ENCODE data around the gene ZNF655.

GRCh38 chr7:99617192-99617781, 58.8 kb downstream of the ZNF655 start:
- TF ChIP-seq SP1 (CRISPR knock-in tag; conservative IDR thresholded peaks at IDR 0.05) (no peak), MYBL2 (CRISPR knock-in tag; IDR thresholded peaks at IDR 0.05) (no peak), CREB1 (CRISPR knock-in tag; IDR thresholded peaks at IDR 0.05) (no peak), JUN (CRISPR knock-in tag; IDR thresholded peaks at IDR 0.05) (no peak), PRDM15 (CRISPR knock-in tag; IDR thresholded peaks at IDR 0.05) (no peak), E2F4 (CRISPR knock-in tag; IDR thresholded peaks at IDR 0.05; ENCODE audit: borderline replicate concordance, low read depth) (no peak), ATF2 (CRISPR knock-in tag; IDR thresholded peaks at IDR 0.05; ENCODE audit: borderline replicate concordance, low read depth) (no peak), ZNF512 (CRISPR knock-in tag; IDR thresholded peaks at IDR 0.05; ENCODE audit: borderline replicate concordance) (no peak), STAT6 (CRISPR knock-in tag; conservative IDR thresholded peaks at IDR 0.05; ENCODE audit: low read depth) (no peak), IRF1 (CRISPR knock-in tag; IDR thresholded peaks at IDR 0.05) (no peak)
- TF ChIP-seq, protein P1, sequence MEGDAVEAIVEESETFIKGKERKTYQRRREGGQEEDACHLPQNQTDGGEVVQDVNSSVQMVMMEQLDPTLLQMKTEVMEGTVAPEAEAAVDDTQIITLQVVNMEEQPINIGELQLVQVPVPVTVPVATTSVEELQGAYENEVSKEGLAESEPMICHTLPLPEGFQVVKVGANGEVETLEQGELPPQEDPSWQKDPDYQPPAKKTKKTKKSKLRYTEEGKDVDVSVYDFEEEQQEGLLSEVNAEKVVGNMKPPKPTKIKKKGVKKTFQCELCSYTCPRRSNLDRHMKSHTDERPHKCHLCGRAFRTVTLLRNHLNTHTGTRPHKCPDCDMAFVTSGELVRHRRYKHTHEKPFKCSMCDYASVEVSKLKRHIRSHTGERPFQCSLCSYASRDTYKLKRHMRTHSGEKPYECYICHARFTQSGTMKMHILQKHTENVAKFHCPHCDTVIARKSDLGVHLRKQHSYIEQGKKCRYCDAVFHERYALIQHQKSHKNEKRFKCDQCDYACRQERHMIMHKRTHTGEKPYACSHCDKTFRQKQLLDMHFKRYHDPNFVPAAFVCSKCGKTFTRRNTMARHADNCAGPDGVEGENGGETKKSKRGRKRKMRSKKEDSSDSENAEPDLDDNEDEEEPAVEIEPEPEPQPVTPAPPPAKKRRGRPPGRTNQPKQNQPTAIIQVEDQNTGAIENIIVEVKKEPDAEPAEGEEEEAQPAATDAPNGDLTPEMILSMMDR (IDR thresholded peaks at IDR 0.05), result no peak
- TF ChIP-seq, protein P2, sequence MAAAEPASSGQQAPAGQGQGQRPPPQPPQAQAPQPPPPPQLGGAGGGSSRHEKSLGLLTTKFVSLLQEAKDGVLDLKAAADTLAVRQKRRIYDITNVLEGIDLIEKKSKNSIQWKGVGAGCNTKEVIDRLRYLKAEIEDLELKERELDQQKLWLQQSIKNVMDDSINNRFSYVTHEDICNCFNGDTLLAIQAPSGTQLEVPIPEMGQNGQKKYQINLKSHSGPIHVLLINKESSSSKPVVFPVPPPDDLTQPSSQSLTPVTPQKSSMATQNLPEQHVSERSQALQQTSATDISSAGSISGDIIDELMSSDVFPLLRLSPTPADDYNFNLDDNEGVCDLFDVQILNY (CRISPR knock-in tag; IDR thresholded peaks at IDR 0.05), result no peak; the same call in 1 of the 2 replicates

Measured in WTC11 (cell line).